HepG2 (cell line): Measurements from ENCODE around the gene AGER. TPM values are rescaled to one million over a fixed set of nuclear protein-coding genes. Genes with fewer than 3 reads are reported as not detected.
A peak's percentile ranks its signal among the peaks of the same experiment; 100 is the strongest.

Experiments
- FOXP1 ChIP-seq, 2 experiments: fragments of 450-650 bp in 1 of 2; IDR thresholded peaks; 2 replicates each; pipeline ENCODE4 v1.6.1; 2017 to 2018; ENCODE audit warnings: antibody characterized with exemption in 1 of 2
- GPBP1L1 ChIP-seq: sonication (generic); formaldehyde crosslinking; IDR thresholded peaks from 2 replicates; pipeline ENCODE4 v1.5.0; 2020; ENCODE audit warnings: mild to moderate bottlenecking, missing genetic modification reagents
- SRSF4 ChIP-seq: fragments of 200-400 bp; formaldehyde crosslinking; IDR thresholded peaks from one replicate; pipeline ENCODE4 v1.6.1; 2018; ENCODE audit warnings: mild to moderate bottlenecking, low read depth, low read length, moderate library complexity; ENCODE audit not compliant: poor library complexity, severe bottlenecking
- polyA plus RNA-seq, 8 experiments: library from polyadenylated mRNA; depleted of rRNA in 3 of 8; stranded (reverse) in 7 of 8; unstranded in 1 of 8; fragments of >200 nt; fragmentation: Illumina TruSeq in 4 of 8; extraction: Trizol in 4 of 8; gene quantifications; 2 replicates each; pipeline versions ENCODE4 v1.2.1 to v1.2.3, GENCODE V29; 2011 to 2016; ENCODE audit warnings: low read depth in 4 of 8, missing spikeins in 1 of 8, mixed read lengths in 1 of 8; ENCODE audit not compliant: insufficient read depth in 1 of 8
- total RNA-seq, 5 experiments: library from RNA; depleted of rRNA; stranded (reverse); fragments of >200 nt; fragmentation: Illumina TruSeq; extraction: Trizol; gene quantifications; 2 replicates each; pipeline ENCODE4 v1.2.3, GENCODE V29; 2016; ENCODE audit warnings: low read depth in 1 of 5
- TF ChIP-seq, protein P1 (sequence below): sonication (generic); formaldehyde crosslinking; IDR thresholded peaks from 2 replicates; pipeline ENCODE4 v1.5.1; 2020; ENCODE audit warnings: mild to moderate bottlenecking, missing genetic modification reagents, moderate library complexity

AGER gene
- total and polyA plus RNA-seq, 2 of the 13 experiments (the other 11 are each of a cell fraction or from before 2014, with no cell fraction given): 1.9 to 5.1 TPM

- TF ChIP-seq, protein P1, sequence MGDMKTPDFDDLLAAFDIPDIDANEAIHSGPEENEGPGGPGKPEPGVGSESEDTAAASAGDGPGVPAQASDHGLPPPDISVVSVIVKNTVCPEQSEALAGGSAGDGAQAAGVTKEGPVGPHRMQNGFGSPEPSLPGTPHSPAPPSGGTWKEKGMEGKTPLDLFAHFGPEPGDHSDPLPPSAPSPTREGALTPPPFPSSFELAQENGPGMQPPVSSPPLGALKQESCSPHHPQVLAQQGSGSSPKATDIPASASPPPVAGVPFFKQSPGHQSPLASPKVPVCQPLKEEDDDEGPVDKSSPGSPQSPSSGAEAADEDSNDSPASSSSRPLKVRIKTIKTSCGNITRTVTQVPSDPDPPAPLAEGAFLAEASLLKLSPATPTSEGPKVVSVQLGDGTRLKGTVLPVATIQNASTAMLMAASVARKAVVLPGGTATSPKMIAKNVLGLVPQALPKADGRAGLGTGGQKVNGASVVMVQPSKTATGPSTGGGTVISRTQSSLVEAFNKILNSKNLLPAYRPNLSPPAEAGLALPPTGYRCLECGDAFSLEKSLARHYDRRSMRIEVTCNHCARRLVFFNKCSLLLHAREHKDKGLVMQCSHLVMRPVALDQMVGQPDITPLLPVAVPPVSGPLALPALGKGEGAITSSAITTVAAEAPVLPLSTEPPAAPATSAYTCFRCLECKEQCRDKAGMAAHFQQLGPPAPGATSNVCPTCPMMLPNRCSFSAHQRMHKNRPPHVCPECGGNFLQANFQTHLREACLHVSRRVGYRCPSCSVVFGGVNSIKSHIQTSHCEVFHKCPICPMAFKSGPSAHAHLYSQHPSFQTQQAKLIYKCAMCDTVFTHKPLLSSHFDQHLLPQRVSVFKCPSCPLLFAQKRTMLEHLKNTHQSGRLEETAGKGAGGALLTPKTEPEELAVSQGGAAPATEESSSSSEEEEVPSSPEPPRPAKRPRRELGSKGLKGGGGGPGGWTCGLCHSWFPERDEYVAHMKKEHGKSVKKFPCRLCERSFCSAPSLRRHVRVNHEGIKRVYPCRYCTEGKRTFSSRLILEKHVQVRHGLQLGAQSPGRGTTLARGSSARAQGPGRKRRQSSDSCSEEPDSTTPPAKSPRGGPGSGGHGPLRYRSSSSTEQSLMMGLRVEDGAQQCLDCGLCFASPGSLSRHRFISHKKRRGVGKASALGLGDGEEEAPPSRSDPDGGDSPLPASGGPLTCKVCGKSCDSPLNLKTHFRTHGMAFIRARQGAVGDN: 0 out of 2 replicates have a peak, but pooled peaks have one; percentile 18
- TF ChIP-seq SRSF4 (no peak), FOXP1 (IDR thresholded peaks at IDR 0.05) (no peak), FOXP1 (CRISPR knock-in tag; IDR thresholded peaks at IDR 0.05) (no peak), GPBP1L1 (CRISPR knock-in tag) (no peak)
Measured at GRCh38 chr6:32190911-32191677, 7.0 kb upstream of the AGER start (continued).
